Measurements from ENCODE around the gene MYO1E. TPM values are rescaled to one million over a fixed set of nuclear protein-coding genes. Genes with fewer than 3 reads are reported as not detected.

Gene MYO1E
- total RNA-seq, 2 experiments from 2014 or later = 1.5 to 26.5 TPM

DNA sequence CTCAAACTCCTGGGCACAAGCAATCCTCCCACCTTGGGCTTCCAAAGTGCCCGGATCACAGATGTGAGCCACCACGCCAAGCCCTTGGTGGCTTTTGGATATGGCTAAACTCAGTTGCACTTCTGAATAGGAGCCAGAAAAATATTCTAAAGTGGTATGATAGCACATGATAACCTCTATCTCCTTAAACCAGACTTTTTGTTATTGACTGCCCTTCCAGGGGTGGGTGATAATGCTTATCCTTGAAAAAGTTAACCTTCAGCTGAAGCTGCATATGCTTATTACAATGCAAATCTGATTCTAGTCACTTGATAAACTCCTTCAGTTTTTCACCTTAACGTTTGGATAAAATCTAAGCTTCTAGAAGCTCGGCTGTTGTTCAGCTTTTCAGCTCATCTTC is 261.4 kb downstream of the MYO1E start:
- ChIA-PET POLR2A (interaction anchor here (0.7 to 1.0 kb wide), 5 partner anchors 12 to 663 kb away, joined by 3 to 6 read pairs (median 4); no protein-coding TSS in a partner anchor), CTCF (ENCODE audit: unreplicated experiment) (no interaction called here)
- peaks cover 8% of the 10 kb centered on the region for H3K4me1 ChIP-seq (ENCODE audit: insufficient read depth, low read length, poor library complexity, severe bottlenecking)
- H4K20me1 ChIP-seq (ENCODE audit: insufficient read depth, low read length) = no peaks in the 10 kb centered on the region
- no peaks in the 10 kb centered on the region for H3K9me2 ChIP-seq (ENCODE audit: insufficient read depth, low read length)
- no peak overlapping the region for H2AFZ ChIP-seq (ENCODE audit: low read length)
- no peak overlapping the region for H3K4me3 ChIP-seq (ENCODE audit: low read depth, low read length, poor library complexity, severe bottlenecking)
- peaks cover 89% of the 10 kb centered on the region for H3K36me3 ChIP-seq (ENCODE audit: insufficient read depth, low read length)
- H3K4me2 ChIP-seq (ENCODE audit: low read length) = no peak overlapping the region
- no peaks in the 10 kb centered on the region for H3K9me3 ChIP-seq (ENCODE audit: low read length)
- intact Hi-C loops (cut with micrococcal nuclease; ENCODE audit: unreplicated experiment) = no loop called here
- peaks cover 19% of the 10 kb centered on the region for H3K79me2 ChIP-seq (ENCODE audit: insufficient read depth, low read depth, low read length)
- TF ChIP-seq, protein P1, sequence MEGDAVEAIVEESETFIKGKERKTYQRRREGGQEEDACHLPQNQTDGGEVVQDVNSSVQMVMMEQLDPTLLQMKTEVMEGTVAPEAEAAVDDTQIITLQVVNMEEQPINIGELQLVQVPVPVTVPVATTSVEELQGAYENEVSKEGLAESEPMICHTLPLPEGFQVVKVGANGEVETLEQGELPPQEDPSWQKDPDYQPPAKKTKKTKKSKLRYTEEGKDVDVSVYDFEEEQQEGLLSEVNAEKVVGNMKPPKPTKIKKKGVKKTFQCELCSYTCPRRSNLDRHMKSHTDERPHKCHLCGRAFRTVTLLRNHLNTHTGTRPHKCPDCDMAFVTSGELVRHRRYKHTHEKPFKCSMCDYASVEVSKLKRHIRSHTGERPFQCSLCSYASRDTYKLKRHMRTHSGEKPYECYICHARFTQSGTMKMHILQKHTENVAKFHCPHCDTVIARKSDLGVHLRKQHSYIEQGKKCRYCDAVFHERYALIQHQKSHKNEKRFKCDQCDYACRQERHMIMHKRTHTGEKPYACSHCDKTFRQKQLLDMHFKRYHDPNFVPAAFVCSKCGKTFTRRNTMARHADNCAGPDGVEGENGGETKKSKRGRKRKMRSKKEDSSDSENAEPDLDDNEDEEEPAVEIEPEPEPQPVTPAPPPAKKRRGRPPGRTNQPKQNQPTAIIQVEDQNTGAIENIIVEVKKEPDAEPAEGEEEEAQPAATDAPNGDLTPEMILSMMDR (conservative IDR thresholded peaks at IDR 0.05; ENCODE audit: low read length) = no peak
- TF ChIP-seq EZH2phosphoT487 (IDR thresholded peaks at IDR 0.05; ENCODE audit: borderline replicate concordance, low read depth, low read length) = no peak
- no peak overlapping the region for H3K27ac ChIP-seq (ENCODE audit: low read depth, low read length, poor library complexity, severe bottlenecking)
- no TSS peak for BruUV-seq (replicated peaks)
- no peak for DNase-seq (ENCODE audit: low spot score)

DNA sequence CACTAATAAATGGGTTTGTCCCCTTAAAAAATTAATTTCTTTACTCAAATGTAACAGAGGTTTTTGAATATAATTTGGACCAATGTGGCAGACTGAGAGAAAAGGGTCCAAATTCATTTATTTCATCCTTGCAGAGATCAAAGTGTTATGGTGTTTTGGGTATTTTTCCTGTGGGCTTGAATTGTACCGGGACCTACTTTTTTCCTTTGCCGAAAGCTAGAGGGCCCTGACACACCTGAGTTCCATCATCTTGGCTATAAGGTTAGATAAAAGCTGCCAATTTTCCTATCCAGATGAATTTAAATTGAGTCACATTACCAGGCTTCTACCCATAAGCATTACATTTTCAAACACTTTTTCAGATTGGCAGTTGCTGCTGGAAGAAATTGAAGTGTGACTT is 266.8 kb downstream of the MYO1E start:
- ChIA-PET CTCF (ENCODE audit: unreplicated experiment) (no interaction called here), POLR2A (interaction anchor here (0.5 to 1.0 kb wide), 3 partner anchors 9 to 399 kb away, joined by 3 to 6 read pairs (median 5); no protein-coding TSS in a partner anchor)
- no peak for TF ChIP-seq EZH2phosphoT487 (IDR thresholded peaks at IDR 0.05; ENCODE audit: borderline replicate concordance, low read depth, low read length)
- TF ChIP-seq, protein P1 (conservative IDR thresholded peaks at IDR 0.05; ENCODE audit: low read length) = peak; percentile 69; the same call in 1 of the 2 replicates
- DNase-seq (ENCODE audit: low spot score) = peak; percentile 39
- H3K4me1 ChIP-seq (ENCODE audit: insufficient read depth, low read length, poor library complexity, severe bottlenecking) = peaks cover 20% of the 10 kb centered on the region
- H3K79me2 ChIP-seq (ENCODE audit: insufficient read depth, low read depth, low read length) = peaks cover 26% of the 10 kb centered on the region
- peak overlapping the region; percentile 83 for H3K27ac ChIP-seq (ENCODE audit: low read depth, low read length, poor library complexity, severe bottlenecking)
- H4K20me1 ChIP-seq (ENCODE audit: insufficient read depth, low read length) = no peaks in the 10 kb centered on the region
- intact Hi-C loops (cut with micrococcal nuclease; ENCODE audit: unreplicated experiment) = loop anchor here (1.0 to 2.0 kb wide), 2 partner anchors 32 to 125 kb away; no protein-coding TSS in a partner anchor
- peak overlapping the region; percentile 90 for H3K4me3 ChIP-seq (ENCODE audit: low read depth, low read length, poor library complexity, severe bottlenecking)
- H3K36me3 ChIP-seq (ENCODE audit: insufficient read depth, low read length) = peaks cover 40% of the 10 kb centered on the region
- H3K9me2 ChIP-seq (ENCODE audit: insufficient read depth, low read length) = no peaks in the 10 kb centered on the region
- no TSS peak for BruUV-seq (replicated peaks)
- H3K9me3 ChIP-seq (ENCODE audit: low read length) = no peaks in the 10 kb centered on the region
- H2AFZ ChIP-seq (ENCODE audit: low read length) = peak overlapping the region; percentile 98
- peak overlapping the region; percentile 88 for H3K4me2 ChIP-seq (ENCODE audit: low read length)

All from OCI-LY7 (cell line).